HepG2 (cell line): ENCODE results near the gene WDR27. TPM values are rescaled to one million over a fixed set of nuclear protein-coding genes. Genes with fewer than 3 reads are reported as not detected.

ENCODE experiments used
- BORCS8-MEF2B ChIP-seq: sonication (generic); formaldehyde crosslinking; IDR thresholded peaks from 2 replicates; pipeline ENCODE4 v1.8.0; 2022; ENCODE audit warnings: mild to moderate bottlenecking, missing genetic modification reagents
- FOXP1 ChIP-seq, 2 experiments: fragments of 450-650 bp in 1 of 2; IDR thresholded peaks; 2 replicates each; pipeline ENCODE4 v1.6.1; 2017 to 2018; ENCODE audit warnings: antibody characterized with exemption in 1 of 2
- KLF11 ChIP-seq: IDR thresholded peaks from 2 replicates; pipeline ENCODE4 v1.6.1; 2016; ENCODE audit warnings: missing compliant biosample characterization
- REPIN1 ChIP-seq: sonication (generic); formaldehyde crosslinking; IDR thresholded peaks from 2 replicates; pipeline ENCODE4 v1.8.0; 2022; ENCODE audit warnings: missing genetic modification reagents, low read depth, mild to moderate bottlenecking, borderline replicate concordance
- SALL2 ChIP-seq: sonication (generic); formaldehyde crosslinking; IDR thresholded peaks from 2 replicates; pipeline ENCODE4 v1.8.1; 2023; ENCODE audit warnings: mild to moderate bottlenecking, missing genetic modification reagents, inconsistent platforms
- SIX1 ChIP-seq: sonication (generic); formaldehyde crosslinking; IDR thresholded peaks from 2 replicates; pipeline ENCODE4 v1.4.0; 2020; ENCODE audit warnings: missing genetic modification reagents, borderline replicate concordance
- TBL1XR1 ChIP-seq: fragments of 150-350 bp; IDR thresholded peaks from 2 replicates; pipeline ENCODE4 v1.6.1; 2014; ENCODE audit warnings: borderline replicate concordance, low read length; ENCODE audit not compliant: partially characterized antibody
- YEATS4 ChIP-seq: sonication (generic); formaldehyde crosslinking; IDR thresholded peaks from 2 replicates; pipeline ENCODE4 v1.4.0; 2020; ENCODE audit warnings: missing genetic modification reagents, borderline replicate concordance
- ZBTB8A ChIP-seq: sonication (generic); formaldehyde crosslinking; IDR thresholded peaks from 2 replicates; pipeline ENCODE4 v1.4.0; 2020; ENCODE audit warnings: mild to moderate bottlenecking, low read depth, missing genetic modification reagents, borderline replicate concordance
- ZNF333 ChIP-seq: sonication (generic); formaldehyde crosslinking; IDR thresholded peaks from 2 replicates; pipeline ENCODE4 v1.4.0; 2020; ENCODE audit warnings: mild to moderate bottlenecking, missing genetic modification reagents, borderline replicate concordance
- ZNF780A ChIP-seq: sonication (generic); formaldehyde crosslinking; IDR thresholded peaks from 2 replicates; pipeline ENCODE4 v1.8.0; 2022; ENCODE audit warnings: mild to moderate bottlenecking, missing genetic modification reagents, moderate library complexity
- ZNF788 ChIP-seq: sonication (generic); formaldehyde crosslinking; IDR thresholded peaks from 2 replicates; pipeline ENCODE4 v1.5.0; 2020; ENCODE audit warnings: mild to moderate bottlenecking, missing genetic modification reagents, borderline replicate concordance
- polyA plus RNA-seq, 8 experiments: library from polyadenylated mRNA; depleted of rRNA in 3 of 8; stranded (reverse) in 7 of 8; unstranded in 1 of 8; fragments of >200 nt; fragmentation: Illumina TruSeq in 4 of 8; extraction: Trizol in 4 of 8; gene quantifications; 2 replicates each; pipeline versions ENCODE4 v1.2.1 to v1.2.3, GENCODE V29; 2011 to 2016; ENCODE audit warnings: low read depth in 4 of 8, missing spikeins in 1 of 8, mixed read lengths in 1 of 8; ENCODE audit not compliant: insufficient read depth in 1 of 8
- total RNA-seq, 5 experiments: library from RNA; depleted of rRNA; stranded (reverse); fragments of >200 nt; fragmentation: Illumina TruSeq; extraction: Trizol; gene quantifications; 2 replicates each; pipeline ENCODE4 v1.2.3, GENCODE V29; 2016; ENCODE audit warnings: low read depth in 1 of 5
- TF ChIP-seq, protein P1 (sequence below): conservative IDR thresholded peaks from 2 replicates; pipeline ENCODE4 v1.6.1; 2018; ENCODE audit warnings: missing genetic modification reagents
- TF ChIP-seq, protein P2 (sequence below): sonication (generic); formaldehyde crosslinking; IDR thresholded peaks from 2 replicates; pipeline ENCODE4 v1.4.0; 2020; ENCODE audit warnings: missing genetic modification reagents
- TF ChIP-seq, protein P3 (sequence below): sonication (generic); formaldehyde crosslinking; IDR thresholded peaks from 2 replicates; pipeline ENCODE4 v1.4.0; 2020; ENCODE audit warnings: missing genetic modification reagents, low read depth, mild to moderate bottlenecking, borderline replicate concordance
- TF ChIP-seq, protein P4 (sequence below): sonication (generic); formaldehyde crosslinking; IDR thresholded peaks from 2 replicates; pipeline ENCODE4 v1.9.0; 2021; ENCODE audit warnings: mild to moderate bottlenecking, missing genetic modification reagents
- TF ChIP-seq, protein P5 (sequence below): IDR thresholded peaks from 2 replicates; pipeline ENCODE4 v1.6.1; 2016; ENCODE audit warnings: low read depth, borderline replicate concordance

WDR27 gene
- total and polyA plus RNA-seq, 2 of the 13 experiments (the other 11 are each of a cell fraction or from before 2014, with no cell fraction given): 34.1 to 80.3 TPM

DNA sequence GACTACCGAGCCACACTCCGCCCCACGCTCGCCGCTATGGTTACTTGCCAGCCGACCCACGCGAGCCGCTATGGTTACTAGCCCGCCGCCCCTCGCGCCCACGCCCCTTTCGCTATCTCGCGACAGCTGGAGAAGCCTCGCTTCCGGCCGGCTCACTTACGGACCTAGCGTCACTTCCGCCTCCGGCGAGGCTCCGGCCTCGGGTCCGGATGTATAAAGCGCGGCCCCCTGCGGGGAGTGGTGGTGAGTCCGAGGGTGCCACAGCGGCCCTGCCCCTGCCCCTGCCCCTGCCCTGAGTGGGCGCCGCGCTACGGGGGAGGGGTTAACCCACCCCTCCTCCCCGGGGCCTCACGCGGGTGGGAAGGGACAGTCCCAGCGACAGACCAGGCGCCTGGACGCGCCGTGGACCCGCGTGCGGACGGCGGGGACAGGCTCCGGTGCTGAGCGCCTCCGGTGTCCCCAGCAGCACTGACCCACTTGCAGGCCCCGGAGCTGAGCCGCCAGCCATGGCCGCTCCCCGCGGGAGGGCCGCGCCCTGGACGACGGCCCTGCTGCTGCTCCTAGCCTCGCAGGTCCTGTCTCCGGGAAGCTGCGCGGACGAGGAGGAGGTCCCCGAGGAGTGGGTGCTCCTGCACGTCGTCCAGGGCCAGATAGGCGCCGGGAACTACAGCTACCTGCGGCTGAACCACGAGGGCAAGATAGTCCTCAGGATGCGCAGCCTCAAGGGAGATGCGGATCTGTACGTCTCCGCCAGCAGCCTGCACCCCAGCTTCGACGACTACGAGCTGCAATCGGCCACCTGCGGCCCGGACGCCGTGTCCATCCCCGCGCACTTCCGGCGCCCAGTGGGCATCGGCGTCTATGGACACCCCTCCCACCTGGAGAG, at the start of gene WDR27, which contains the start of gene C6orf120 (continued):
- TF ChIP-seq ZBTB8A (no peak; the same call in 1 of the 2 replicates), REPIN1 (CRISPR knock-in tag) (peak; percentile 96), ZNF333 (0 out of 2 replicates have a peak, but pooled peaks have one; percentile 86), ZNF780A (CRISPR knock-in tag) (no peak; the same call in 1 of the 2 replicates), ZNF788 (CRISPR knock-in tag) (peak; percentile 93), TBL1XR1 (peak; percentile 18), BORCS8-MEF2B (CRISPR knock-in tag) (peak; percentile 84), SALL2 (CRISPR knock-in tag) (peak; percentile 95), YEATS4 (CRISPR knock-in tag) (peak; percentile 98), FOXP1 (IDR thresholded peaks at IDR 0.05) (no peak), FOXP1 (CRISPR knock-in tag; IDR thresholded peaks at IDR 0.05) (peak; percentile 24; the same call in 1 of the 2 replicates), SIX1 (0 out of 2 replicates have a peak, but pooled peaks have one; percentile 20), KLF11 (CRISPR knock-in tag) (peak; percentile 91; the same call in 1 of the 2 replicates)
- TF ChIP-seq, protein P1, sequence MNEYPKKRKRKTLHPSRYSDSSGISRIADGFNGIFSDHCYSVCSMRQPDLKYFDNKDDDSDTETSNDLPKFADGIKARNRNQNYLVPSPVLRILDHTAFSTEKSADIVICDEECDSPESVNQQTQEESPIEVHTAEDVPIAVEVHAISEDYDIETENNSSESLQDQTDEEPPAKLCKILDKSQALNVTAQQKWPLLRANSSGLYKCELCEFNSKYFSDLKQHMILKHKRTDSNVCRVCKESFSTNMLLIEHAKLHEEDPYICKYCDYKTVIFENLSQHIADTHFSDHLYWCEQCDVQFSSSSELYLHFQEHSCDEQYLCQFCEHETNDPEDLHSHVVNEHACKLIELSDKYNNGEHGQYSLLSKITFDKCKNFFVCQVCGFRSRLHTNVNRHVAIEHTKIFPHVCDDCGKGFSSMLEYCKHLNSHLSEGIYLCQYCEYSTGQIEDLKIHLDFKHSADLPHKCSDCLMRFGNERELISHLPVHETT (CRISPR knock-in tag): peak; percentile 94
- TF ChIP-seq, protein P2, sequence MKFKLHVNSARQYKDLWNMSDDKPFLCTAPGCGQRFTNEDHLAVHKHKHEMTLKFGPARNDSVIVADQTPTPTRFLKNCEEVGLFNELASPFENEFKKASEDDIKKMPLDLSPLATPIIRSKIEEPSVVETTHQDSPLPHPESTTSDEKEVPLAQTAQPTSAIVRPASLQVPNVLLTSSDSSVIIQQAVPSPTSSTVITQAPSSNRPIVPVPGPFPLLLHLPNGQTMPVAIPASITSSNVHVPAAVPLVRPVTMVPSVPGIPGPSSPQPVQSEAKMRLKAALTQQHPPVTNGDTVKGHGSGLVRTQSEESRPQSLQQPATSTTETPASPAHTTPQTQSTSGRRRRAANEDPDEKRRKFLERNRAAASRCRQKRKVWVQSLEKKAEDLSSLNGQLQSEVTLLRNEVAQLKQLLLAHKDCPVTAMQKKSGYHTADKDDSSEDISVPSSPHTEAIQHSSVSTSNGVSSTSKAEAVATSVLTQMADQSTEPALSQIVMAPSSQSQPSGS (CRISPR knock-in tag): peak; percentile 77; the same call in 1 of the 2 replicates
- TF ChIP-seq, protein P3, sequence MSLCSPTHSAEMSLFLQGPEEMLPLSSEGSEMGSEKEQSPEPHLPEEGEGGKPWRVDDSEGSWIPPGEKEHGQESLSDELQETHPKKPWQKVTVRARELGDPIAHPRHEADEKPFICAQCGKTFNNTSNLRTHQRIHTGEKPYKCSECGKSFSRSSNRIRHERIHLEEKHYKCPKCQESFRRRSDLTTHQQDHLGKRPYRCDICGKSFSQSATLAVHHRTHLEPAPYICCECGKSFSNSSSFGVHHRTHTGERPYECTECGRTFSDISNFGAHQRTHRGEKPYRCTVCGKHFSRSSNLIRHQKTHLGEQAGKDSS (CRISPR knock-in tag): peak; percentile 90
- TF ChIP-seq, protein P4, sequence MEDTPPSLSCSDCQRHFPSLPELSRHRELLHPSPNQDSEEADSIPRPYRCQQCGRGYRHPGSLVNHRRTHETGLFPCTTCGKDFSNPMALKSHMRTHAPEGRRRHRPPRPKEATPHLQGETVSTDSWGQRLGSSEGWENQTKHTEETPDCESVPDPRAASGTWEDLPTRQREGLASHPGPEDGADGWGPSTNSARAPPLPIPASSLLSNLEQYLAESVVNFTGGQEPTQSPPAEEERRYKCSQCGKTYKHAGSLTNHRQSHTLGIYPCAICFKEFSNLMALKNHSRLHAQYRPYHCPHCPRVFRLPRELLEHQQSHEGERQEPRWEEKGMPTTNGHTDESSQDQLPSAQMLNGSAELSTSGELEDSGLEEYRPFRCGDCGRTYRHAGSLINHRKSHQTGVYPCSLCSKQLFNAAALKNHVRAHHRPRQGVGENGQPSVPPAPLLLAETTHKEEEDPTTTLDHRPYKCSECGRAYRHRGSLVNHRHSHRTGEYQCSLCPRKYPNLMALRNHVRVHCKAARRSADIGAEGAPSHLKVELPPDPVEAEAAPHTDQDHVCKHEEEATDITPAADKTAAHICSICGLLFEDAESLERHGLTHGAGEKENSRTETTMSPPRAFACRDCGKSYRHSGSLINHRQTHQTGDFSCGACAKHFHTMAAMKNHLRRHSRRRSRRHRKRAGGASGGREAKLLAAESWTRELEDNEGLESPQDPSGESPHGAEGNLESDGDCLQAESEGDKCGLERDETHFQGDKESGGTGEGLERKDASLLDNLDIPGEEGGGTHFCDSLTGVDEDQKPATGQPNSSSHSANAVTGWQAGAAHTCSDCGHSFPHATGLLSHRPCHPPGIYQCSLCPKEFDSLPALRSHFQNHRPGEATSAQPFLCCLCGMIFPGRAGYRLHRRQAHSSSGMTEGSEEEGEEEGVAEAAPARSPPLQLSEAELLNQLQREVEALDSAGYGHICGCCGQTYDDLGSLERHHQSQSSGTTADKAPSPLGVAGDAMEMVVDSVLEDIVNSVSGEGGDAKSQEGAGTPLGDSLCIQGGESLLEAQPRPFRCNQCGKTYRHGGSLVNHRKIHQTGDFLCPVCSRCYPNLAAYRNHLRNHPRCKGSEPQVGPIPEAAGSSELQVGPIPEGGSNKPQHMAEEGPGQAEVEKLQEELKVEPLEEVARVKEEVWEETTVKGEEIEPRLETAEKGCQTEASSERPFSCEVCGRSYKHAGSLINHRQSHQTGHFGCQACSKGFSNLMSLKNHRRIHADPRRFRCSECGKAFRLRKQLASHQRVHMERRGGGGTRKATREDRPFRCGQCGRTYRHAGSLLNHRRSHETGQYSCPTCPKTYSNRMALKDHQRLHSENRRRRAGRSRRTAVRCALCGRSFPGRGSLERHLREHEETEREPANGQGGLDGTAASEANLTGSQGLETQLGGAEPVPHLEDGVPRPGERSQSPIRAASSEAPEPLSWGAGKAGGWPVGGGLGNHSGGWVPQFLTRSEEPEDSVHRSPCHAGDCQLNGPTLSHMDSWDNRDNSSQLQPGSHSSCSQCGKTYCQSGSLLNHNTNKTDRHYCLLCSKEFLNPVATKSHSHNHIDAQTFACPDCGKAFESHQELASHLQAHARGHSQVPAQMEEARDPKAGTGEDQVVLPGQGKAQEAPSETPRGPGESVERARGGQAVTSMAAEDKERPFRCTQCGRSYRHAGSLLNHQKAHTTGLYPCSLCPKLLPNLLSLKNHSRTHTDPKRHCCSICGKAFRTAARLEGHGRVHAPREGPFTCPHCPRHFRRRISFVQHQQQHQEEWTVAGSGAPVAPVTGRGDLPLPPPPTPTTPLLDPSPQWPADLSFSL (CRISPR knock-in tag): peak; percentile 4; the same call in 1 of the 2 replicates
- TF ChIP-seq, protein P5, sequence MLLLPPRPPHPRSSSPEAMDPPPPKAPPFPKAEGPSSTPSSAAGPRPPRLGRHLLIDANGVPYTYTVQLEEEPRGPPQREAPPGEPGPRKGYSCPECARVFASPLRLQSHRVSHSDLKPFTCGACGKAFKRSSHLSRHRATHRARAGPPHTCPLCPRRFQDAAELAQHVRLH (CRISPR knock-in tag): peak; percentile 91; the same call in 1 of the 2 replicates
